GM12801 (cell line): ENCODE measurements around the gene MSMO1.

ENCODE experiments used
- TF ChIP-seq, protein P1 (sequence below): IDR thresholded peaks from one replicate; pipeline ENCODE4 v1.5.1; 2011; ENCODE audit warnings: control low read depth; ENCODE audit not compliant: insufficient read length; ENCODE audit errors: extremely low read depth

Gene MSMO1

DNA sequence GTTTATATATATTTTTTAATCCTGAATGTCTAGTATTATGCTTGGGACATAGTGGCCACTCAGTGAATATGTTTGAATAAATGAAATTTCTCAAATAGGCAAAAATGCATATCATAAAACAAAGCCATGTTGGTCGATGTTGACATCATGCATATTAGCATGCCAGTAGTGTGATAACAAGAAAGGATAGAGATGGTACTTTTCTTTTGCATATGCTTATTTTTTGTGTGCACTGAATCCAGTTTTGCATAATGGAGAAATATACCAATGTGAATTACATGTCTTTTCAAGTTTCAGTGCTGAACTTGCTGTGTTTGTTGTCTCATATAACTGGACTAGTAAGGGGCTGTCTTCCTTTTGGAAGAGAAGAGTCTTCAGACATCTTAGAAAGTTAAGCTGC, 58.9 kb downstream of the MSMO1 start:
- TF ChIP-seq, protein P1, sequence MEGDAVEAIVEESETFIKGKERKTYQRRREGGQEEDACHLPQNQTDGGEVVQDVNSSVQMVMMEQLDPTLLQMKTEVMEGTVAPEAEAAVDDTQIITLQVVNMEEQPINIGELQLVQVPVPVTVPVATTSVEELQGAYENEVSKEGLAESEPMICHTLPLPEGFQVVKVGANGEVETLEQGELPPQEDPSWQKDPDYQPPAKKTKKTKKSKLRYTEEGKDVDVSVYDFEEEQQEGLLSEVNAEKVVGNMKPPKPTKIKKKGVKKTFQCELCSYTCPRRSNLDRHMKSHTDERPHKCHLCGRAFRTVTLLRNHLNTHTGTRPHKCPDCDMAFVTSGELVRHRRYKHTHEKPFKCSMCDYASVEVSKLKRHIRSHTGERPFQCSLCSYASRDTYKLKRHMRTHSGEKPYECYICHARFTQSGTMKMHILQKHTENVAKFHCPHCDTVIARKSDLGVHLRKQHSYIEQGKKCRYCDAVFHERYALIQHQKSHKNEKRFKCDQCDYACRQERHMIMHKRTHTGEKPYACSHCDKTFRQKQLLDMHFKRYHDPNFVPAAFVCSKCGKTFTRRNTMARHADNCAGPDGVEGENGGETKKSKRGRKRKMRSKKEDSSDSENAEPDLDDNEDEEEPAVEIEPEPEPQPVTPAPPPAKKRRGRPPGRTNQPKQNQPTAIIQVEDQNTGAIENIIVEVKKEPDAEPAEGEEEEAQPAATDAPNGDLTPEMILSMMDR: no peak

DNA sequence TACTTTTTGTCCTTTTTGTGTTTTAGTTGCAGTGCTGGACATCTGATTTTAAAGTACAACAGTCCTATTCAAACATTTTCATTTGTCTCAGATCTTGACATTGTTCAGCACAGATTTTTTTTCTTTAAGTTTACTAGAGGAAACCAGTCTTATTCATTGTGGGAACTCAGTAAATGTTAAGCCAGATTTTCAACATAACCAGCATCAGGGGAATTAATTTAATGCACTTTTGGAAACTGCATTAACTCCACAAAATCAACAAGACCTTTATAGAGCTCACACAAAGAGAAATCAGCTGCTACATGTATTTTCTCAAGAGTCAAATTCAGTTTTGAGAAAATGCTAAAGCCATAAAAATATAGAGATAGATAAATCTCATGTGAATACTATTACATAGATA, 61.3 kb downstream of the MSMO1 start:
- TF ChIP-seq, protein P1: no peak
